Inferior parietal cortex (tissue), 1 donor: ENCODE results near the gene HENMT1.
"Not testable (repeated sequence)": the region's sequence is repeated elsewhere in the genome, so short reads cannot be mapped to it uniquely, and the experiment has no call there.

Experiments
- DNase-seq: peaks from one replicate; pipeline ENCODE4 v3.0.0-alpha.2; 2016; ENCODE audit errors: extremely low spot score

Gene HENMT1

GRCh38 chr1:108671143-108671542, 10.2 kb upstream of the HENMT1 start:
- no peak for DNase-seq

GRCh38 chr1:108670131-108670773, 9.4 kb upstream of the HENMT1 start:
- no peak for DNase-seq

- DNase-seq, result no peak
These were observed 8.8 kb upstream of the HENMT1 start for GRCh38 chr1:108669679-108670078.

- no peak for DNase-seq
These were observed 7.9 kb upstream of the HENMT1 start for GRCh38 chr1:108668777-108669176.

- not testable (repeated sequence) for DNase-seq
These were observed 6.5 kb upstream of the HENMT1 start for GRCh38 chr1:108667422-108667821.

GRCh38 chr1:108665771-108666170, 4.9 kb upstream of the HENMT1 start:
- DNase-seq, result no peak

- DNase-seq, result no peak
These were observed 4.2 kb upstream of the HENMT1 start for GRCh38 chr1:108665067-108665466.

- DNase-seq, result no peak
These were observed 3.6 kb upstream of the HENMT1 start for GRCh38 chr1:108664481-108664880.

- no peak for DNase-seq
These were observed 2.2 kb upstream of the HENMT1 start for GRCh38 chr1:108663074-108663473.

GRCh38 chr1:108657356-108658080, 3.4 kb downstream of the HENMT1 start:
- no peak for DNase-seq

GRCh38 chr1:108653431-108654105, 7.3 kb downstream of the HENMT1 start:
- DNase-seq, result no peak

- DNase-seq, result no peak
These were observed 14.1 kb downstream of the HENMT1 start for GRCh38 chr1:108646648-108647269.

- DNase-seq, result no peak
These were observed 14.6 kb downstream of the HENMT1 start for GRCh38 chr1:108646265-108646647.

- DNase-seq, result no peak
These were observed 15.2 kb downstream of the HENMT1 start for GRCh38 chr1:108645564-108646184.

- no peak for DNase-seq
These were observed 15.9 kb downstream of the HENMT1 start for GRCh38 chr1:108644984-108645383.

- DNase-seq, result peak; percentile 72
These were observed 17.2 kb downstream of the HENMT1 start for GRCh38 chr1:108643492-108644335.

- DNase-seq, result not testable (repeated sequence)
These were observed 20.0 kb downstream of the HENMT1 start for GRCh38 chr1:108640863-108641262.

GRCh38 chr1:108639899-108640560, 20.9 kb downstream of the HENMT1 start:
- DNase-seq, result no peak

- DNase-seq, result no peak
These were observed 24.0 kb downstream of the HENMT1 start for GRCh38 chr1:108636876-108637275.

GRCh38 chr1:108634521-108634920, 26.4 kb downstream of the HENMT1 start:
- no peak for DNase-seq

- DNase-seq, result no peak
These were observed 32.2 kb downstream of the HENMT1 start for GRCh38 chr1:108628665-108629064.
